Activated naive CD4-positive, alpha-beta T cell treated with anti-CD3 and anti-CD28 coated beads for 36 hours (primary cell): ENCODE data around the gene KRT33B. TPM values are rescaled to one million over a fixed set of nuclear protein-coding genes. Genes with fewer than 3 reads are reported as not detected.

Experiments used
- CTCF ChIA-PET: fragments of 350-600 bp; sonication (Branson Sonifier 250); formaldehyde crosslinking; loops from one replicate; lab custom pipeline; 2021; ENCODE audit warnings: antibody characterized with exemption; lab: Charles Lee
- DNase-seq: peaks from one replicate; pipeline ENCODE4 v3.0.0-alpha.2; 2020
- H3K27ac Mint-ChIP-seq: one replicate; pipeline ENCODE4 v1.8.0; 2021; ENCODE audit warnings: mild to moderate bottlenecking, mixed read lengths
- H3K27me3 Mint-ChIP-seq: one replicate; pipeline ENCODE4 v1.8.0; 2021; ENCODE audit warnings: low read depth, mixed read lengths
- H3K36me3 Mint-ChIP-seq: one replicate; pipeline ENCODE4 v1.8.0; 2021; ENCODE audit warnings: low read depth, mixed read lengths
- H3K4me1 Mint-ChIP-seq: one replicate; pipeline ENCODE4 v1.8.0; 2021; ENCODE audit warnings: low read depth, mixed read lengths
- H3K4me3 Mint-ChIP-seq: one replicate; pipeline ENCODE4 v1.8.0; 2021; ENCODE audit warnings: mild to moderate bottlenecking, moderate library complexity, mixed read lengths
- H3K9me3 Mint-ChIP-seq: one replicate; pipeline ENCODE4 v1.8.0; 2021; ENCODE audit warnings: mixed read lengths
- intact Hi-C: fragments of 100-400 bp; cut with micrococcal nuclease; formaldehyde crosslinking; loops from one replicate; pipeline ENCODE4 v1.15.1; 2023
- total RNA-seq, 2 experiments: library from RNA; stranded (reverse); gene quantifications; one replicate each; pipeline ENCODE4 v1.2.3, GENCODE V29; 2021

Gene KRT33B
- total RNA-seq, 2 experiments from 2014 or later = not detected

DNA sequence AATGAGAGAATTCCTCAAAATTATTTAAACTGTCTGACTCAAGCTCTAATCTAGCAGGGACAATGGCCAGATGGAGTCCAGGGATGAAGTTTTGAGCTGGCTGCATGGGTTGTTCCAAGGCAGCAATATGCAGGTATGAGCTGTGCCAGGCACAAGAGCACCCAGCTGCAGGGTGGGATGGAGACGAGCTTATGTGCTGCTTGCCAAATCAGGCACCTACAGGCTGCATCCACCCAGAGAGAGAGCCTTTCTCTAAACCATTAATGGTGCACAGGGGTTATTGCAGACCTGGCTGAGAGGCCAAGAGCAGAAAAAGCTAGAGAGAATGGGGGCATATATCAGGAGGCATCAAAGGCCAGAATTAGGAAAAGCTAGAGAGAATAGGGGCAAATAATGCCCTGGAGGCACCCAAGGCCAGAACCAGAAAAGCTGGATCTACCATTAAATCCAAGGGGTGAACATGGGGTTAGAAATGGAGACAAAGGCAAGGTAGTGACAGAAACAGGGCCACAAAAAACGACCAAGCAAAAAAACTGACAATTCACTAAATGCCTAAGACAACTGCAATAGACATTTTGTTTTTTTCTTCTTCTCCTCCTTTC lies 29.9 kb downstream of the KRT33B start:
- Mint-ChIP-seq H3K4me3 (no peak overlapping the region), H3K36me3 (peaks cover 5% of the 10 kb centered on the region), H3K9me3 (peaks cover 15% of the 10 kb centered on the region), H3K27ac (peak overlapping the region; percentile 9), H3K27me3 (no peaks in the 10 kb centered on the region), H3K4me1 (peaks cover 78% of the 10 kb centered on the region)
- DNase-seq = no peak
- CTCF ChIA-PET = interaction anchor here (1.9 kb wide), 1 partner anchor 64 kb away, joined by 4 read pairs; no protein-coding TSS in a partner anchor
- intact Hi-C loops = loop anchor here (2.0 to 5.0 kb wide), 2 partner anchors 31 to 158 kb away; partner anchors contain the start of gene KRTAP16-1

DNA sequence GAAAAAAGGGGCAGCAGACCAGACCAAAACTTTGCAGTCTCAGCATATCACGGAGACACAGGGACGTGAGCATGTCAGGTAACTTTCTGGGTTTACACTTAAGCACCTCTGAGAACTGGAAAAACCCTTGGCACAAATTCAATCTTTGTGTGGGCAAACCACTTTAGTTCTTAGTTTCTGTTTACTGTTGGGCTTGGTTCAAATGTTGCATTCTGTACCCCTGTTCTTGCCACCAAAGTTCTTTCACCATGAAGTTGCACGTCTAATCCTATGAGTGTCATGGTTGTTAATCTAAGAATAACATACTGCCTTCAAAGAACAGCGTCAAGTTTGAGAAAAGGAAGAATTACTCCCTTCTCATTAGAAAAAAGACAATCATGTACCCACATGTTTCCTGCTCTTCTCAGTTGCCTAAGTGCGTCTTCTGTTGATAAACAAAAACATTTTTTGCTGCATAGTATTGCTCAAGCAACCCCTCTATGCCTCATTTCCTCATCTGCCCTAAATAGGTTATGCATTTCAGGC lies 30.6 kb downstream of the KRT33B start:
- Mint-ChIP-seq H3K36me3 (peaks cover 5% of the 10 kb centered on the region), H3K9me3 (peaks cover 15% of the 10 kb centered on the region), H3K4me1 (peaks cover 85% of the 10 kb centered on the region), H3K27ac (peak overlapping the region; percentile 48), H3K4me3 (no peak overlapping the region), H3K27me3 (no peaks in the 10 kb centered on the region)
- DNase-seq = peak; percentile 47
- CTCF ChIA-PET = interaction anchor here (1.1 kb wide), 1 partner anchor 10 kb away, joined by 4 read pairs; no protein-coding TSS in a partner anchor
- intact Hi-C loops = loop anchor here (5.0 kb wide), 1 partner anchor 158 kb away; no protein-coding TSS in a partner anchor

DNA sequence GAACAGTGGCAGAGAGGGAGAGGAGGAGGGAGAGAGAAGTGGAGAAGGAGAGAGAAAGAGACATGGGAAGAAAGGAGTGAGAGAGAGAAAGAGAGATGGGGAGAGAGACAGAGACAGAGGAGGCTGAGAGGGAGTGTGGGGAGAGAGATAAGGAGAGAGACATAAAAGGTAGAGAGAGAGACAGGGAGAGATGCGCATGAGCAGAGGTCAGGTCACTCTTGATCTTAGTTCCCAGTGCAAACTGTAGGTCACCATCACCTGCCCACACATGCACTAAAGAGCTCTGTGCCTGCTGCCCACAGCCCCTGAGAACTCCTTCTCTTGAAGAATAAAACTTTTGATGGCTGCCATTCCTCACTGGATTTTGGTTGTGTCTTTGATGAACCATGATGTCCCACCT lies 33.9 kb downstream of the KRT33B start:
- no peaks in the 10 kb centered on the region for H3K27me3 Mint-ChIP-seq
- DNase-seq = no peak
- H3K4me3 Mint-ChIP-seq = no peak overlapping the region
- CTCF ChIA-PET = no interaction called here
- peaks cover 67% of the 10 kb centered on the region for H3K4me1 Mint-ChIP-seq
- intact Hi-C loops = loop anchor here (5.0 kb wide), 1 partner anchor 162 kb away; no protein-coding TSS in a partner anchor
- no peaks in the 10 kb centered on the region for H3K9me3 Mint-ChIP-seq
- no peak overlapping the region for H3K27ac Mint-ChIP-seq
- H3K36me3 Mint-ChIP-seq = no peaks in the 10 kb centered on the region

DNA sequence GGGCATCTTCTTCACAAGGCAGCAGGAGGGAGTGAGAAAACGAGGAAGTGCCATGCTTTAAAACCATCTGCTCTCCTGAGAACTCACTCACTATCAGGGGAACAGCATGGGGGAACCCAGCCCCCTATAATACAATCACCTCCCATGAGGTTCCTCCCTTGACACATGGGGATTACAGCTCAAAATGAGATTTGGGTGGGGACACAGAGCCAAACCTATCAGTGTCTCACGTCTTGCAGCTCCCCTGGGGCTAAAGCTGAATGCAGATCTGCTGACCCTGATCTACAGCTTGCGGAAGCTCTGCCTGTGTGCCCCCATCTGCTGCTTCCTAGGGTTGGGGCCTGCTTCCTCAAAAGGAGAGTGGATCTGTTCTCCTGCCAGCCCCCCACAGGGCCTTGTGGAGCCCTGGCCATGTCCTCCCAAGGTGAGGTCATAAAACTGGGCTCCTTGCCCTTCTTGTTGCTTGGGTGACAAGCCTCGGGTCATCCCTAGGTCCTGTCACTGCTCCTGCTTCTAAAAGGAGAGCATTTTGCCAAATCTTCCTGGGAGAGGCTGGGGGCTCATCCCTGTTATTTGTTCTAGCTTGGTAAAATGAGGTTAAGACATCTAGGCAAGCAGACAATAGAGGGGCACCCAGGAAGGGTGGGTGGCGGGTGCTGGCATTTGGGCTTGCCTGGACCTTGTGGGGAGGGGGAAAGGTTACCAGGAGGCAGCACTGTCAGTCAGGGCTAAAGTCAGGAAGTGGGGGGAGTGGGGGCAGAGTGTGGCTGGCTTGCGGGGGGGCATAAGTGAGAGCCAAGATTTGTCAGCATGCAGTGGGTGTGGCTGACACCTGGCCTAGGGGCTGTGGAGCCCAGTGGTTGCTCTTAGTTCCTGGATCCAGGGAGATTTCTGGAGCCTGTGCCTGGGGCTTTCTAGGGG lies 35.0 kb downstream of the KRT33B start:
- Mint-ChIP-seq H3K4me3 (no peak overlapping the region), H3K9me3 (no peaks in the 10 kb centered on the region), H3K36me3 (no peaks in the 10 kb centered on the region), H3K4me1 (peaks cover 56% of the 10 kb centered on the region), H3K27me3 (no peaks in the 10 kb centered on the region), H3K27ac (no peak overlapping the region)
- CTCF ChIA-PET = interaction anchor here (1.0 to 2.1 kb wide), 2 partner anchors 12 to 20 kb away, joined by 3 to 8 read pairs; no protein-coding TSS in a partner anchor
- peak; percentile 32 for DNase-seq
- intact Hi-C loops = loop anchor here (5.0 kb wide), 1 partner anchor 163 kb away; no protein-coding TSS in a partner anchor

DNA sequence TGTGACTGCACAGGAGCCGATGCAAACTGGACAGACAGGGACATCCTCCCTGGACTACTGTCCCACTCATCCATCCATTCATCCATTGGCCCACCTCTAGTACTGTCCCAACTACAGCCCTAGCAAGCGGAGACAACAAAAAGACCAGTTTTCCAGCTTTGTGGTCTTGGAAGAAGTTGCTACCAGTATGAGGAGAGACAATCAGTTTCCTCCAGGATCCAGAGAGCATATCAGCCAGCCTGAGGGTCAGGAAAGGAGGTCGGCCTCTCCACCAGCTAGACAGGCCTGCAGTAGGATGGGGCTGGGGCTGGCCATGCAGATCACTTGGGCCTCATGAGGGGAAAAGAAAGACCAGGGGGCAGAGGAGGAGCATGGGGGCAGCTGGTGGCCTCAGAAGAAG lies 35.8 kb downstream of the KRT33B start:
- H3K4me1 Mint-ChIP-seq = peaks cover 48% of the 10 kb centered on the region
- H3K9me3 Mint-ChIP-seq = no peaks in the 10 kb centered on the region
- no peaks in the 10 kb centered on the region for H3K36me3 Mint-ChIP-seq
- no peak for DNase-seq
- H3K27me3 Mint-ChIP-seq = no peaks in the 10 kb centered on the region
- no peak overlapping the region for H3K4me3 Mint-ChIP-seq
- intact Hi-C loops = no loop called here
- H3K27ac Mint-ChIP-seq = no peak overlapping the region
- CTCF ChIA-PET = interaction anchor here (1.0 to 2.1 kb wide), 2 partner anchors 11 to 21 kb away, joined by 3 to 8 read pairs; no protein-coding TSS in a partner anchor

DNA sequence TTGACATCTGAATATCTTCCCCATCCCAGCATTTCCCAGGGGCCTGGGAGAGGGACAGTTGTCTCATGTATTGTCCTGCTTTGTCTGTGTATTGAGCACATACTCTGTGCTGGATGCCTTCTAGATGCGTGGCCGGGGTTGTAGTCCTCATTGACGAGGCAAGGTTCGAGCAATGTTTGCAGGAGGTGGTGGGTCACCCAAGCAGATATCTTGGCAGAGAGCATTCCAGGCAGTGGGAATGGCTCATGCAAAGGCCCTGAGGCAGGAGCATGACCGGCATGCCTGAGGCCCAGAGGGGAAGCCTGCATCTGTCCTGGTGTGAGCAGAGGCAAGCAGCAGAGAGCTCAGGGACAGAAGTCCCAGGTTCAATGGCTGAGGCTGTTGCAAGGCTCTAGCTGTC lies 36.5 kb downstream of the KRT33B start:
- CTCF ChIA-PET = interaction anchor here (2.1 kb wide), 1 partner anchor 10 kb away, joined by 8 read pairs; no protein-coding TSS in a partner anchor
- Mint-ChIP-seq H3K27me3 (no peaks in the 10 kb centered on the region), H3K27ac (no peak overlapping the region), H3K36me3 (no peaks in the 10 kb centered on the region), H3K4me3 (no peak overlapping the region), H3K9me3 (no peaks in the 10 kb centered on the region), H3K4me1 (peaks cover 44% of the 10 kb centered on the region)
- intact Hi-C loops = no loop called here
- no peak for DNase-seq

DNA sequence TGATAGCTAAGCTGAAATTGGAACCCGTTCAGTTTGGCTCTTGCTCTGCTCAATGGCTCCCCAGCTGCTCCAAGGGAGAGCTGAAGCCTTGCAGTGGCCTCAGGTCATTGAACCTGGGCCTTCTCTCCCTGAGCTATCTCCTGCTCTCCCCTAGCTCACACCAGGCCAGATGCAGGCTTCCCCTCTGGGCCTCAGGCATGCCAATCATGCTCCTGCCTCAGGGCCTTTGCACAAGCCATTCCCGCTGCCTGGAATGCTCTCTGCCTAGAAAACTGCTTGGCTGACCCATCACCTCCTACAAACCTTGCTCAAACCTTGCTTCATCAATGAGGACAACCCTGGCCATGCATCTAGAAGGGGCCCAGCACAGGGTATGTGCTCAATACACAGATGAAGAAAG lies 37.4 kb downstream of the KRT33B start:
- Mint-ChIP-seq H3K36me3 (no peaks in the 10 kb centered on the region), H3K4me3 (no peak overlapping the region), H3K9me3 (no peaks in the 10 kb centered on the region), H3K4me1 (peaks cover 40% of the 10 kb centered on the region), H3K27ac (no peak overlapping the region), H3K27me3 (no peaks in the 10 kb centered on the region)
- DNase-seq = no peak
- CTCF ChIA-PET = no interaction called here
- intact Hi-C loops = no loop called here

DNA sequence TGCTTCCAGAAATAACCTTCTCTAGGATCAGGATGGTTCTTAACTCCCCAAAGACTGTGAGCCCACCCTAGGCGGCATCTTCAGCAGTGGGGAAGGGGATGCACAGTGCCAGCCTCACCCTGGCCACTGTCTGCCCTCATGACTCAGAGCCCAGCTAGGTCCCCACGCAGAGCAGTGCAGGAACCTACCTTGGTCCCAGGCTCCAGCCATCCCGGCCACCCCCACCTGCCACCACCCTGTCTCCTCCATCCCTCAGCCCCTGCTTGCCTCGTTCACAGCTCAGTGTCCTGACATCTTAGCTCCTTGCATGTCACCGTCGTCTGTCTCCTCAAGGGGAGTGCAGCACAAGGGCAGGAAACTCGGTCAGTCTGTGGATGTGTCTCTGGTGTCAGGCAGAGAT lies 38.0 kb downstream of the KRT33B start:
- intact Hi-C loops = no loop called here
- no peak overlapping the region for H3K27ac Mint-ChIP-seq
- no peak overlapping the region for H3K4me3 Mint-ChIP-seq
- DNase-seq = no peak
- no peaks in the 10 kb centered on the region for H3K9me3 Mint-ChIP-seq
- CTCF ChIA-PET = interaction anchor here (1.6 kb wide), 1 partner anchor 10 kb away, joined by 3 read pairs; no protein-coding TSS in a partner anchor
- H3K4me1 Mint-ChIP-seq = peaks cover 47% of the 10 kb centered on the region
- H3K36me3 Mint-ChIP-seq = no peaks in the 10 kb centered on the region
- no peaks in the 10 kb centered on the region for H3K27me3 Mint-ChIP-seq

DNA sequence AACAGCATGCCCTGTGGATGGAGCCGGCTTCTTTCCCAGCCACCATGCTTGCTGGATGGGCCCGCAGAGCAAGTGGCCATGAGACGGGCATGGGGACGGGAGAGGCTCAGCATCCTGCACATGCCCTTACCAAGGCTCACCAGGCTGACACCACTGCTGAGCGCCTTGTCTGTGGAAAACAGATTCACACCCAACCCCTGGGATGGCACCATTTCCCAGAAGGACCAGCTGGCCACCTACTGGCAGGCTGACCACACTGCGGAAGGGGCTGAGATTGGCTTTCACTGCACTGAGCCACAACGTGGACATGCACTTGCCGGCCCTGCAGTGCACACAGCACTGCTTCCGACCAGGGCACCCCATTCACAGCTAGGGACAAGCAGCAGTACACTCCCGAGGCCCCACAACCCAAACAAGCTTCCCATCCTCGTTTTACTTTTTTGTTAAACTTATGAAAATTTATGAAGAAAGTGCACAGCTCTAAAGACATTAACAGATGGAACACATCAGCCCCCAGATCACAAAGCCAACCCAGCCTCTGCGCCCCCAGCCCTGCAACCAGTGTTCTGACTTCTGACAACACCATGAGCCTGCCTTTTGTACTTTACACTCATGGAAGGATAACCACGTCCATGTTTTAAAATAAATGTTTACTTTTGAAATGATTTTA lies 40.2 kb downstream of the KRT33B start:
- Mint-ChIP-seq H3K36me3 (no peaks in the 10 kb centered on the region), H3K27ac (no peak overlapping the region), H3K27me3 (no peaks in the 10 kb centered on the region), H3K4me1 (peaks cover 42% of the 10 kb centered on the region), H3K9me3 (no peaks in the 10 kb centered on the region), H3K4me3 (no peak overlapping the region)
- peak; percentile 49 for DNase-seq
- CTCF ChIA-PET = interaction anchor here (0.7 to 1.1 kb wide), 3 partner anchors 15 to 420 kb away, joined by 3 to 4 read pairs (median 3); no protein-coding TSS in a partner anchor
- intact Hi-C loops = no loop called here

DNA sequence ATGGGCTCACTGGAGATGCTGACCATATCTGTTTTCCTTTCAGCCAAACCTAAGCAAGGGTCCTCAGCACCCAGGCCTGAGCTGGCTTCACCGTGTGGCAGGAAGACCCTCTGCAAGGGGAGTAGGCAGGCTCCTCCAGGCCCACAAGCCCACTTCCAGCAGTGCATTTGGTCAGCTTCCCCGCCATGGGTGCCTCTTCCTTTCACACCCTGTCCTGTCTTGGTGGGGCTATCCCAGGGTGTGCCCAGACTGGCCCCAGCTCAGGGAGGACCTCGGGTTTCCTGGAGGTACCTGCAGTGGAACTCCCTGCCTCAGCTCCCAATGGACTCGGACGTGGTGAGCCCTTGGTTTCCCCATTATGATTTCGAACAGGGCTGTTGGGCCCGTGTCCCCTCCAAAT lies 41.4 kb downstream of the KRT33B start:
- Mint-ChIP-seq H3K27ac (no peak overlapping the region), H3K4me3 (no peak overlapping the region), H3K27me3 (no peaks in the 10 kb centered on the region), H3K9me3 (no peaks in the 10 kb centered on the region), H3K4me1 (peaks cover 39% of the 10 kb centered on the region), H3K36me3 (no peaks in the 10 kb centered on the region)
- DNase-seq = no peak
- intact Hi-C loops = no loop called here
- CTCF ChIA-PET = interaction anchor here (1.0 kb wide), 1 partner anchor 224 kb away, joined by 3 read pairs; no protein-coding TSS in a partner anchor

DNA sequence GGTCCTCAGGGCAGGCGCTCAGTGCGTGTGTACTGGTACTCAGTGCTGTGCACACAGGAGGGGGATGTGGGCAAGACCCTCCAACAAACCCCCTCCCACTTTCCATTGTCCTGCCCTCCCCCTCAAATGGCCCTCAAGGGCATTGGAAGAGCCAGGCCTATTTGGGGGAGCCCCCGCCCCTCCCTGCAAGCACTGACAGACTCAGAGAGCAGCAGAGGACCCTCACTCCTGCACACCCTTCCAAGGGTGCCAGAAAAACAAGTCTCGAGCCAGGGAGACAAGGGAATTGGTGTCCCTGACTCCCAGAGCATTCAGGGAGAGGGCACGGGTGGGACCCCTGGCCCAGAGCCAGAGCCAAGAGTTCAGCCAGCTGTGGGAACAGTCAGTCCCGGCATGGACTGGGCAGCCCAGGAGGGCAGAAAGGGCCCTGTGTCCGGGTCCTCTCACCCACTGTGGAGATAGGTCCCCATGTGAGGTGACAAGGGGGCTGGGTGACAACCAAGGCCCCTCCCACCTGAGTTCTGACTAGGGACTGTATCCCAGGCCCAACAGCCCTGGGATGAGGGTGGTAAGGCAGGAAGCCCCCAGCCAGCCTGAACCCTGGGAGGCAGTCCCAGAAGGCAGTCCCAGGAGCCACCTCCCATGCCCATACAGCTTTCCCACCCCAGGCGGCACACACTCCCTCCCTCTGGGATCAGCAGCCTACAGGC lies 42.0 kb downstream of the KRT33B start:
- intact Hi-C loops = no loop called here
- no peaks in the 10 kb centered on the region for H3K9me3 Mint-ChIP-seq
- DNase-seq = no peak
- no peaks in the 10 kb centered on the region for H3K27me3 Mint-ChIP-seq
- H3K4me1 Mint-ChIP-seq = peaks cover 40% of the 10 kb centered on the region
- no peaks in the 10 kb centered on the region for H3K36me3 Mint-ChIP-seq
- H3K4me3 Mint-ChIP-seq = no peak overlapping the region
- CTCF ChIA-PET = no interaction called here
- H3K27ac Mint-ChIP-seq = no peak overlapping the region
